Mesendoderm (in vitro differentiated cells): ENCODE measurements around the gene SLC30A7.

Experiments used
- DNase-seq: peaks from one replicate; pipeline ENCODE4 v3.0.0; 2013
- H2AK5ac ChIP-seq: 2 replicates; pipeline ENCODE4 v1.6.1; 2013; ENCODE audit warnings: low read length, inconsistent platforms
- H2BK120ac ChIP-seq: 2 replicates; pipeline ENCODE4 v1.6.1; 2013; ENCODE audit warnings: low read depth, mild to moderate bottlenecking, low read length, moderate library complexity, mixed read lengths
- H2BK15ac ChIP-seq: replicated peaks from 2 replicates; pipeline ENCODE4 v1.6.1; 2013; ENCODE audit warnings: low read depth, mild to moderate bottlenecking, moderate library complexity
- H2BK5ac ChIP-seq: 2 replicates; pipeline ENCODE4 v1.6.1; 2013; ENCODE audit warnings: low read length, inconsistent platforms
- H3K18ac ChIP-seq: 2 replicates; pipeline ENCODE4 v1.6.1; 2013; ENCODE audit warnings: mild to moderate bottlenecking, low read length, mixed read lengths
- H3K23ac ChIP-seq: one replicate; pipeline ENCODE4 v1.6.1; 2013; ENCODE audit warnings: low read length
- H3K27ac ChIP-seq: 2 replicates; pipeline ENCODE4 v1.5.1; 2013; ENCODE audit warnings: low read depth, mild to moderate bottlenecking, inconsistent platforms, low read length, moderate library complexity
- H3K27me3 ChIP-seq: 2 replicates; pipeline ENCODE4 v1.6.1; 2013; ENCODE audit warnings: low read length, control low read depth, mild to moderate bottlenecking, inconsistent platforms; ENCODE audit not compliant: insufficient read depth, poor library complexity
- H3K36me3 ChIP-seq: 2 replicates; pipeline ENCODE4 v1.6.1; 2013; ENCODE audit warnings: low read length, inconsistent platforms; ENCODE audit not compliant: control insufficient read depth, insufficient read depth
- H3K4ac ChIP-seq: one replicate; pipeline ENCODE4 v1.6.1; 2013; ENCODE audit warnings: low read depth, mild to moderate bottlenecking, low read length, moderate library complexity
- H3K4me1 ChIP-seq: 2 replicates; pipeline ENCODE4 v1.6.1; 2013; ENCODE audit warnings: low read depth, low read length, inconsistent platforms; ENCODE audit not compliant: control insufficient read depth
- H3K4me2 ChIP-seq: 2 replicates; pipeline ENCODE4 v1.6.1; 2013; ENCODE audit warnings: low read length
- H3K4me3 ChIP-seq: 2 replicates; pipeline ENCODE4 v1.5.1; 2013; ENCODE audit warnings: mild to moderate bottlenecking, low read length
- H3K56ac ChIP-seq: one replicate; pipeline ENCODE4 v1.6.1; 2013; ENCODE audit warnings: low read length
- H3K79me1 ChIP-seq: 2 replicates; pipeline ENCODE4 v1.6.1; 2013; ENCODE audit warnings: low read length, inconsistent platforms
- H3K79me2 ChIP-seq: 2 replicates; pipeline ENCODE4 v1.6.1; 2013; ENCODE audit warnings: mild to moderate bottlenecking, low read length; ENCODE audit not compliant: control insufficient read depth, insufficient read depth
- H3K9ac ChIP-seq: 2 replicates; pipeline ENCODE4 v1.6.1; 2013; ENCODE audit warnings: low read length, inconsistent platforms
- H4K5ac ChIP-seq: one replicate; pipeline ENCODE4 v1.6.1; 2013; ENCODE audit warnings: low read length
- H4K8ac ChIP-seq: one replicate; pipeline ENCODE4 v1.6.1; 2013; ENCODE audit warnings: low read depth, mild to moderate bottlenecking, control low read depth, low read length, moderate library complexity
- WGBS: extraction: QIAGEN DNeasy Blood & Tissue Kit; methylation state at CpG from one replicate; pipeline ENCODE4 v1.1.7; 2013; ENCODE audit warnings: low lambda C conversion rate, missing lambda C conversion rate; ENCODE audit not compliant: insufficient coverage; ENCODE audit errors: extremely low coverage; 5-methylcytosine and 5-hydroxymethylcytosine counted together

The SLC30A7 gene

DNA sequence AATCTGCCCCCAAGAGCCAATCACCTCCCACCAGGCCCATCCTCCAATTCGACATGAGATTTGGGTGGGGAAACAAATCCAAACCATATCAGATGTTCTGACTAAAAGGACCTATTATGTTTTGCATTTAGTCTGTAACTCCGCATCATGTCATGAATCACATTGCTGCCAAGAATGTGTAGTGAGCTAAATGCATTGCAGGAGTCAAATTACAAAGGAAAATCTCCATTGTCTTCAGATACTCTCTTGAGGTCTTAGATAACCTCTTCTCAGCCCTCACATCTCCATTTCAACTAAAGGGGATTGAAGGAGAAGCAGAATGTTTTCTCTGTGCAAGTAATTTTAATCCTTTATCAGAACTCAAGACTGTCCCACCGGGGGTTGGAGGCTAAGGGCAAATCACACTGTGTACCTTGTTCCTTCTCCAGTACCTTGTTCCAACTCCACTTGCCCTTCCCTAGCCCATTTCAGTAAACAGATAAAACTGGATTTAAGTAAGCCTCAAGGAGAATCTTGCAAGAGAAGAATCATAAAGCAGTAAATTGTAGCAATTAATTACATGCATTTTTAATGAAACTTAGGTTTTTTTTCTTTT is 35.4 kb upstream of the SLC30A7 start:
- no peak overlapping the region for H2BK15ac ChIP-seq

DNA sequence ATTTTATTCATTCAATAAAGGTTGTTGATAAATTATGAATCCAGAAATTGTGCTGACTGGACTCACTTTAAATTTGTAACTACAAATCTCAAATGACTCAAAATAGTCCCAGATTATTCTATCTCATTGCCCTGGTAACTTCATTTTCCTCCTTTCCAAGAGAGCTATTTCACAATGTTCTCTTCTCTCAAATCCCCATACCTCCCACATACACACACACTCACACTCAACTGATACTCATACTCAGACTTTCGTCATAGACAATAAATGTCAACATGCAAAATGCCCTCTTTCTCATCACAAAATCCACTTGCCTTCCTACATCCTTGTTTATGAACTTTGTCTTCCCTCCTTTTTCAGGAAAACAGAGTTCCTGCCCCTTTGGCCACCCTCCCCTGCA is 34.5 kb upstream of the SLC30A7 start:
- H3K27ac ChIP-seq, result no peak overlapping the region
- no peak overlapping the region for H4K8ac ChIP-seq
- H3K18ac ChIP-seq, result no peak overlapping the region
- no peak overlapping the region for H2BK120ac ChIP-seq
- no peaks in the 10 kb centered on the region for H3K36me3 ChIP-seq
- H3K4me2 ChIP-seq, result no peak overlapping the region
- H3K23ac ChIP-seq, result no peak overlapping the region
- H3K4me1 ChIP-seq, result no peaks in the 10 kb centered on the region
- H3K27me3 ChIP-seq, result no peaks in the 10 kb centered on the region
- no peak overlapping the region for H2AK5ac ChIP-seq
- no peaks in the 10 kb centered on the region for H3K79me1 ChIP-seq
- no peak overlapping the region for H2BK15ac ChIP-seq
- no peak for DNase-seq
- H3K56ac ChIP-seq, result no peak overlapping the region
- no peak overlapping the region for H3K4me3 ChIP-seq
- 100% methylated on average over 1 of the region's 1 CpG for WGBS
- H4K5ac ChIP-seq, result no peak overlapping the region
- H3K9ac ChIP-seq, result no peak overlapping the region
- no peak overlapping the region for H2BK5ac ChIP-seq
- H3K4ac ChIP-seq, result peak overlapping the region; percentile 62
- H3K79me2 ChIP-seq, result no peaks in the 10 kb centered on the region

More for the DNA sequence above, 35.4 kb upstream of the SLC30A7 start:
- Histone ChIP-seq H3K79me1 (no peaks in the 10 kb centered on the region), H3K4me1 (no peaks in the 10 kb centered on the region), H4K8ac (no peak overlapping the region), H4K5ac (no peak overlapping the region), H3K27me3 (no peaks in the 10 kb centered on the region), H3K4me2 (no peak overlapping the region), H3K36me3 (no peaks in the 10 kb centered on the region), H3K4ac (no peak overlapping the region), H3K4me3 (no peak overlapping the region), H2BK120ac (no peak overlapping the region), H3K9ac (no peak overlapping the region), H3K27ac (no peak overlapping the region), H3K79me2 (no peaks in the 10 kb centered on the region), H3K56ac (no peak overlapping the region), H2BK5ac (no peak overlapping the region), H3K18ac (no peak overlapping the region), H3K23ac (no peak overlapping the region), H2AK5ac (no peak overlapping the region)
- WGBS, result no CpG with 5 or more reads among the region's 3 CpGs
- peak; percentile 73 for DNase-seq

DNA sequence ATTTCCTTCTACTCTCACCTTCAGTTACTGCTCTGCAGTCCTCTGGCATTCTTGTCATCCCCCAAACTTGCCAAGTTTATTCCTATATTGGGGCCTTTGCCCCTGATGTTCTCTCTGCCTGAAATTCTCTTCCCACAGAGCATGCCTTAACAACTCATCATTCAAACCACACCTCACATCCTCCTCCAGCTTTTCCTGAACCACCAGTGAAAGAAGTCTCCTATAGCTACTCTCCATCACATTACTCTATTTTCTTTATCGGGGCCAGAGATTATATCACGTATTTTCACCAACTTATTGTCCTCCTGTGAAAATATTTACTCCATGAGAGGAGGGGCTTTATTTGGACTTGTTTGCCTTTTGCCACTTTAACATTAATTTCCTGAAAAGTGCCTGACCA is 33.3 kb upstream of the SLC30A7 start:
- no CpG with 5 or more reads among the region's 2 CpGs for WGBS

DNA sequence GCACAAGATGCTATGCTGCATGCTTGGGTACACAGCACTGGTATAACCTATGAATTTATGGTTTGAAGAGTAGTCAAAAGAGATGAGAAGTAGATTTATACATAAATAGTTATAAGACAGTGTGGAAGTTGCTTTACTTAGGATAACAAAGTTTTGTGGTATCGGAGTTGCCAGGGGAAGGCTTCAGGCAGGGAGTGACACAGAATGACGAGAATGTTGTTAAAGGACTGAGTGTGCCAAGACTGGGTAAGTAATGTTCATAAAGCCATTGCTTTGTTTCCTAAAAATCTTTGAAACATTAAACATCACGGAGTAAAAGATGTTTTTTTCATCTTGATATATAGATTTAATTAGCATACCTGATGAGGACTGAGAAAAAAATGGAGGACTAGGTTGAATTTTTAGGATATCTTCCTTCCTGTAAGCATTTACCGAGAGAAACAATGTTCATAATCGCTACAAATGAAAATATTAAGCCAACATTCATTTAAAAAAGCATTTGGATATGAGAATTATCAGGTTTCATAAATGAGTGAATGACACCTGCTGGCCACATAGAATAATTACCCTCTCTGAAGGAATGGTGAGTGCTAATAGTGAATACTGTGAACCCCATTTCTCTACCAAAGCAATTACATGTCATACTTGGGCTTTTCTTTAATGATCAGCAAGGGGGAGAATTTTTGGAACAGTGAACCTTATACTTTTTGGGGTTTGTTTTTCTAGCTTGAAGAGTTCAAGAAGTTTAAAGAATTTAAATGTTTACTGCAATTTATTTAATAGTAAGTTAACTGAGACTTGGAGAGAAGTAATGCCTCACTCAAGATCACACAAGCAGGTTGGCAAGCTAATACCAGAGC is 29.6 kb upstream of the SLC30A7 start:
- no peak overlapping the region for H3K9ac ChIP-seq
- H3K4me1 ChIP-seq, result no peaks in the 10 kb centered on the region
- H4K8ac ChIP-seq, result no peak overlapping the region
- H3K36me3 ChIP-seq, result no peaks in the 10 kb centered on the region
- no peak overlapping the region for H2AK5ac ChIP-seq
- no CpG with 5 or more reads among the region's 5 CpGs for WGBS
- no peak overlapping the region for H2BK5ac ChIP-seq
- no peak overlapping the region for H2BK15ac ChIP-seq
- DNase-seq, result peak; percentile 13
- no peak overlapping the region for H3K56ac ChIP-seq
- no peak overlapping the region for H3K4me2 ChIP-seq
- no peak overlapping the region for H2BK120ac ChIP-seq
- H3K23ac ChIP-seq, result no peak overlapping the region
- H3K79me1 ChIP-seq, result no peaks in the 10 kb centered on the region
- no peak overlapping the region for H4K5ac ChIP-seq
- no peaks in the 10 kb centered on the region for H3K27me3 ChIP-seq
- no peak overlapping the region for H3K18ac ChIP-seq
- no peaks in the 10 kb centered on the region for H3K79me2 ChIP-seq
- H3K4ac ChIP-seq, result no peak overlapping the region
- H3K4me3 ChIP-seq, result no peak overlapping the region
- H3K27ac ChIP-seq, result no peak overlapping the region

More for the DNA sequence above, 33.3 kb upstream of the SLC30A7 start:
- Histone ChIP-seq H2BK5ac (no peak overlapping the region), H3K4me2 (no peak overlapping the region), H3K27me3 (no peaks in the 10 kb centered on the region), H3K36me3 (no peaks in the 10 kb centered on the region), H3K4ac (no peak overlapping the region), H2BK120ac (no peak overlapping the region), H3K9ac (no peak overlapping the region), H3K56ac (no peak overlapping the region), H3K79me2 (no peaks in the 10 kb centered on the region), H4K8ac (no peak overlapping the region), H2BK15ac (no peak overlapping the region), H4K5ac (no peak overlapping the region), H3K23ac (no peak overlapping the region), H3K18ac (no peak overlapping the region), H2AK5ac (no peak overlapping the region), H3K4me1 (no peaks in the 10 kb centered on the region), H3K4me3 (no peak overlapping the region), H3K27ac (no peak overlapping the region), H3K79me1 (no peaks in the 10 kb centered on the region)
- no peak for DNase-seq

DNA sequence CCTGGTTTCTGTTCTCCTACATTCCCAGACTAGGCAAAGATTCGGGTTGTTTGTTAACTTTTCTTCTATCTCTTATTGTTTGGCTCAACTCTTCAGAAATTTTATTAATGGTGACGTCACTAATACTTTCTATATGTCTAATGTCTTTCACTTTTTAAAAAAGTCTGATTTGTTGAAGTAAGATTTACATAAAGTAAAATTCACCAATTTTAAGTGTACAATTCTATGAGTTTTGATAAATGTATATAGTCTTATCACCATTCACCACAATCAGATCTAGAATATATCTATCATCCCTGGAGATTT is 29.0 kb upstream of the SLC30A7 start:
- Histone ChIP-seq H3K4me3 (no peak overlapping the region), H3K9ac (no peak overlapping the region), H3K36me3 (no peaks in the 10 kb centered on the region), H3K4me2 (no peak overlapping the region), H3K79me1 (no peaks in the 10 kb centered on the region), H3K4me1 (no peaks in the 10 kb centered on the region), H4K8ac (no peak overlapping the region), H2BK15ac (no peak overlapping the region), H3K79me2 (no peaks in the 10 kb centered on the region), H3K27me3 (no peaks in the 10 kb centered on the region), H2AK5ac (no peak overlapping the region), H3K4ac (no peak overlapping the region), H3K18ac (no peak overlapping the region), H2BK5ac (no peak overlapping the region), H4K5ac (no peak overlapping the region), H2BK120ac (no peak overlapping the region), H3K23ac (no peak overlapping the region), H3K27ac (no peak overlapping the region), H3K56ac (no peak overlapping the region)
- no CpG with 5 or more reads among the region's 2 CpGs for WGBS
- no peak for DNase-seq
